ENCODE results near the gene CEACAM1.
"Not testable (repeated sequence)": the region's sequence is repeated elsewhere in the genome, so short reads cannot be mapped to it uniquely, and the experiment has no call there.

Gene CEACAM1

GRCh38 chr19:42548552-42548951 lies 20.3 kb upstream of the CEACAM1 start:
- no peak for DNase-seq (ENCODE audit: low read depth, low spot score)

- DNase-seq (ENCODE audit: low read depth, low spot score): no peak
These were observed 19.6 kb upstream of the CEACAM1 start for GRCh38 chr19:42547929-42548328.

- no peak for DNase-seq (ENCODE audit: low read depth, low spot score)
These were observed 18.7 kb upstream of the CEACAM1 start for GRCh38 chr19:42546831-42547500.

DNA sequence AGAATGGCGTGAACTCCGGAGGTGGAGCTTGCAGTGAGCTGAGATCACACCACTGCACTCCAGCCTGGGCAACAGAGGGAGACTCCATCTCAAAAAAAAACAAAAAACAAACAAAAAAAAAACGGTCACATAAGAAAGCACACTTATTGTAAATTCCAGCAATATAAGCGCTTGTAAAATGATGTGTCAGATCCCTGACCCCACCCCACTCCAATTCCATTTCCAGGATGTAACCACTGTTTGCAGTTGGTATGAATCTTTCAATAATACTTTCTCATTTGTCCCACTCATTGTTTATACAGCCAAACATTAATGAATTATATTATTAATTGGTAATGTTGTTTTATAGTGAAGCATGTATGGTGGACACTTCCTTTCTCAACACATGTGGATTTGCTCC lies 15.9 kb upstream of the CEACAM1 start:
- no peak for DNase-seq (ENCODE audit: low read depth, low spot score)

- DNase-seq (ENCODE audit: low read depth, low spot score): no peak
These were observed 14.5 kb upstream of the CEACAM1 start for GRCh38 chr19:42542791-42543190.

- no peak for DNase-seq (ENCODE audit: low read depth, low spot score)
These were observed 11.8 kb upstream of the CEACAM1 start for GRCh38 chr19:42540071-42540553.

DNA sequence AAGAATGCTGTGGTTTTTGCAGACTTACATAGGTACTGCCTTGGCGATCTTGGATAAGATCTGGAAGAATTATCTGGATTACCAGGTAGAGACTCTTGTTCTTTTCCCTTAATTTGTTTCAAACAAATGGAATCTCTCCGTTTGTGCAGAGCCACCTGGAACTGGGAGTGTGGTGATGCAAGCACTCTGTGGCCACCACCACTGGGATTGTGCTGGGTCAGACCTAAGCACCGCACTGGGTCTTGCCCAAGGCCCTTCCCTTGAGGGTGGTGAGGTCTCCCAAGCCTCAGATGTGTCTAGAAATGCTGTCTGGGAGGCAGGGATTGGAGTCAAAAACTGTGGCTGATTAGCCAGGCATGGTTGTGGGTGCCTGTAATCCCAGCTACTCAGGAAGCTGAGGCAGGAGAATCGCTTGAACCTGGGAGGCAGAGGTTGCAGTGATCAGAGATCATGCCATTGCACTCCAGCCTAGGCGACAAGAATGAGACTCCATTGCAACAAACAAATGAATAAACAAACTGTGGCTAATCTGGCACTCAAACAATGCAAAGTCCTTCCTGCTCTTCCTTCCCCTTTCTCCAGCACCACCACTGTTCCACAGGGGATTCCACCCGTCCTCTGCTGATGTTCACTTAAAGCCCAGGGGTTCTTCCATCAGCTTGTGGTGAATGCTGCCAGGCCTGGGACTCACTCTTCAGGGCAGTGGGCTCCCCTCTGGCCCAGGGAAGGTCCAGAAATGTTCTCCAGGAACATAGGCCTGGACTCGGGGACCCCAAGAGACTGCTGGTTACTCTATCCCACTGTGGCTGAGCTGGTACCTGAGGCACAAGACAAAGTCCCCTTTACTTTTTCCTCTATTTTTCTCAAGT lies 10.8 kb upstream of the CEACAM1 start:
- no peak for DNase-seq (ENCODE audit: low read depth, low spot score)

- not testable (repeated sequence) for DNase-seq (ENCODE audit: low read depth, low spot score)
These were observed 7.0 kb upstream of the CEACAM1 start for GRCh38 chr19:42535276-42535675.

DNA sequence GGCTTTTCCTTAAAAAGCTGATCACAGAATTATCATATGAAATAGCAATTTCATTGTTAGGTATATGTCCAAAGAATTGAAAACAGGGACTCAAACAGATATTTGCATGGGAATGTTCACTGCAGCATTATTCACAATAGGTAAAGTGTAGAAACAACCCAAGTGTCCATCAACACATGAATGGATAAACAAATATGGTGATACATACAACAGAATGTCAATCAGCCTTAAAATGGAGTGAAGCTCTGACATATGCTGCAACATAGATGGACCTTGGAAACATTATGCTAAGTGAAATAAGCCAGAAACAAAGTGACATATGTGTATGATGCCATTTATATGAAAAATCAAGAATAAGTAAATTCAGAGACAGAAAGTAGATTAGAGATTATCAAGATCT lies 6.1 kb upstream of the CEACAM1 start:
- no peak for DNase-seq (ENCODE audit: low read depth, low spot score)

DNA sequence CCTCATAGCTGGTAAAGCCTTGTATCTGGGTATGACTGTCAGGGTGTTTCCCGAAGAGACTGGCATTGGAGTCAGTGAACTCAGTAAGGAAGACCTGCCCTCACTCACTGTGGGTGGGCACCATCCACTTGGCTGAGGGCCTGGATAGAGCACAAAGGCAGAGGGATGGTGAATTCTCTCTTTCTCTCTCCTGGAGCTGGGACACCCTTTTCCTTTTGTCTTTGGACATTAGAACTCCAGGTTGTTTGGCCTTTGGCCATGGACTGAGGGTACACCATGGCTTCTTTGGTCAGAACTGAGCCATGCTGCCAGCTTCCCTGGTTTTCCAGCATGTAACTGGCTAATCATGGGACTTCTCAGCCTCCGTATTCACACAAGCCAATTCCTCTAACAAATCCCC lies 4.6 kb upstream of the CEACAM1 start:
- DNase-seq (ENCODE audit: low read depth, low spot score): no peak

GRCh38 chr19:42531313-42531712 lies 3.0 kb upstream of the CEACAM1 start:
- no peak for DNase-seq (ENCODE audit: low read depth, low spot score)

- peak; percentile 17 for DNase-seq (ENCODE audit: low read depth, low spot score)
These were observed 1.0 kb upstream of the CEACAM1 start for GRCh38 chr19:42529248-42529764.

- no peak for DNase-seq (ENCODE audit: low read depth, low spot score)
These were observed 3.3 kb downstream of the CEACAM1 start for GRCh38 chr19:42524943-42525342.

GRCh38 chr19:42524250-42524649 lies 4.0 kb downstream of the CEACAM1 start:
- DNase-seq (ENCODE audit: low read depth, low spot score): no peak

- not testable (repeated sequence) for DNase-seq (ENCODE audit: low read depth, low spot score)
These were observed 6.0 kb downstream of the CEACAM1 start for GRCh38 chr19:42522262-42522661.

- no peak for DNase-seq (ENCODE audit: low read depth, low spot score)
These were observed 6.8 kb downstream of the CEACAM1 start for GRCh38 chr19:42521346-42522030.

- DNase-seq (ENCODE audit: low read depth, low spot score): no peak
These were observed 9.2 kb downstream of the CEACAM1 start for GRCh38 chr19:42519108-42519507.

- DNase-seq (ENCODE audit: low read depth, low spot score): no peak
These were observed 11.5 kb downstream of the CEACAM1 start for GRCh38 chr19:42516771-42517170.

DNA sequence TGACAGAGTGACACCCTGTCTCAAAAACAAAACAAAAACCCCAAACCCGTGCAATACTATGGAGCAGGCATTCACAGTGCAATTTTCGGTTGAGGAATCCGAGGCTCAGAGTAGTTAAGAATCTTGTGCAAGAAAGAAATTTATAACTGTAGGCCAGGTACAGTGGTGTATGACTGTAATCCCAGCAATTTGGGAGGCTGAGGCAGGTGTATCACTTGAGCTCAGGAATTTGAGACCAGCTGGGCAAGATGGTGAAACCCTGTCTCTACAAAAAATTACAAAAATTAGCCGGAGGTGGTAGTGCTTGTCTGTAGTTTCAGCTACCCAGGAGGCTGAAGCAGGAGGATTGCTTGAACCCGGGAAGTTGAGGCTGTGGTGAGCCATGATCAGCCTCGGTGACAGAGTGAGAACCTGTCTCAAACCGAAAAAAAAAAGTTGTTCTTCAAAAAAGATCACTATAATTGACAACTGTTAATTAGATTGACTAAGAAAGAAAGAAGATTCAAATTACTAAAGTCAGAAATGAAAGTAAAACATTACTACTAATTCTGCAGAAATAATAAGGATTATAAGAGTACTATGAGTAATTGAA lies 12.9 kb downstream of the CEACAM1 start:
- DNase-seq (ENCODE audit: low read depth, low spot score): no peak

DNA sequence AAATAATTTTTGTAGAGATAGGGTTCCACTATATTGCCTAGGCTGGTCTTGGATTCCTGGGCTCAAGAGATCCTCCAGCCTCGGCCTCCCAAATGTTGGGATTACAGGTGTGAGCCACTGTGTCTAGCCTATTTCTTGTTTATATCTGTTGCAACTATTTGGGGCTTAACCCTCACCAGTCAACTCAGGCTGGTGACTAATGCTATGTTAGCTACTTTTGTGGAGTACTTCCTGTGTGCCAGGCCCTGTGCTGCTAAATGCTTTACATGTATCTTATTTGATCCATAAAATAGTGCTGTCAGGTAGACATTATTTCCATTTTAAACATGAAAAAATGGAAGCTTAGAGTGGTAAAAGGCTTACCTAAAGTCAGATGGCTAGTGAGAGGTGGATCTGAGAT lies 13.8 kb downstream of the CEACAM1 start:
- no peak for DNase-seq (ENCODE audit: low read depth, low spot score)

- DNase-seq (ENCODE audit: low read depth, low spot score): peak; percentile 17
These were observed 15.5 kb downstream of the CEACAM1 start for GRCh38 chr19:42512743-42513304.
